Stimulated activated CD8-positive, alpha-beta memory T cell treated with anti-CD3 and anti-CD28 coated beads, Interleukin-15, amount 100 ng/mL, for 4 hours (primary cell): ENCODE results near the gene ATP5ME.
A peak's percentile ranks its signal among the peaks of the same experiment; 100 is the strongest.
"Not testable (repeated sequence)": the region's sequence is repeated elsewhere in the genome, so short reads cannot be mapped to it uniquely, and the experiment has no call there.

Experiments used
- DNase-seq, 2 donors: peaks; one replicate each; pipeline ENCODE4 v3.0.0-alpha.2; 2020; ENCODE audit warnings: low read depth in 2 of 2

ATP5ME gene

GRCh38 chr4:705278-706082 lies 31.4 kb upstream of the ATP5ME start, which contains the start of gene PCGF3:
TSS of gene PCGF3 (plus strand) at chr4:705832. CDS start at chr4:733681, 27,849 bp downstream.
- DNase-seq = peak; percentile 91

- no peak for DNase-seq
These were observed 30.8 kb upstream of the ATP5ME start for GRCh38 chr4:704971-705277.

GRCh38 chr4:704198-704891 lies 30.3 kb upstream of the ATP5ME start:
- no peak for DNase-seq

GRCh38 chr4:703336-704197 lies 29.5 kb upstream of the ATP5ME start:
- DNase-seq = no peak

GRCh38 chr4:702618-703048 lies 28.6 kb upstream of the ATP5ME start:
- no peak for DNase-seq

- no peak for DNase-seq
These were observed 26.6 kb upstream of the ATP5ME start for GRCh38 chr4:700587-701264.

GRCh38 chr4:699816-700580 lies 25.9 kb upstream of the ATP5ME start:
- DNase-seq = no peak

- not testable (repeated sequence) for DNase-seq
These were observed 20.4 kb upstream of the ATP5ME start for GRCh38 chr4:694341-694940.

GRCh38 chr4:692771-693554 lies 18.9 kb upstream of the ATP5ME start:
- DNase-seq = no peak

GRCh38 chr4:689723-690122 lies 15.6 kb upstream of the ATP5ME start:
- DNase-seq = no peak

GRCh38 chr4:688854-689681 lies 15.0 kb upstream of the ATP5ME start, which contains the start of gene SLC49A3:
TSS of gene SLC49A3 (minus strand) at chr4:689151. CDS start at chr4:689127, 24 bp downstream.
- DNase-seq = no peak

GRCh38 chr4:687971-688853 lies 14.1 kb upstream of the ATP5ME start:
- DNase-seq = no peak

- no peak for DNase-seq
These were observed 13.2 kb upstream of the ATP5ME start for GRCh38 chr4:687048-687970.

- DNase-seq = no peak
These were observed 12.5 kb upstream of the ATP5ME start for GRCh38 chr4:686413-687040.

GRCh38 chr4:685679-686412 lies 11.8 kb upstream of the ATP5ME start:
- DNase-seq = no peak
